HG03571 (cell line): Measurements from ENCODE around the gene NCCRP1.

ENCODE experiments used
- ATAC-seq: cut with Tn5 transposase; IDR thresholded peaks from one replicate; pipeline ENCODE4 v1.9.1; 2021; ENCODE audit not compliant: unreplicated experiment

Gene NCCRP1

GRCh38 chr19:39196860-39197562, at the start of gene NCCRP1:
Gene NCCRP1, plus strand, starts transcription at chr19:39196964. Its CDS starts 19 bp downstream, at chr19:39196983.
- ATAC-seq: no peak

- ATAC-seq: no peak
These were observed 49.3 kb upstream of the NCCRP1 start for GRCh38 chr19:39147480-39147879.

- ATAC-seq: no peak
These were observed 47.7 kb upstream of the NCCRP1 start for GRCh38 chr19:39148939-39149529.

- ATAC-seq: no peak
These were observed 46.5 kb upstream of the NCCRP1 start for GRCh38 chr19:39150235-39150634.

GRCh38 chr19:39150807-39151600, 45.8 kb upstream of the NCCRP1 start:
- no peak for ATAC-seq

GRCh38 chr19:39152066-39152465, 44.7 kb upstream of the NCCRP1 start:
- no peak for ATAC-seq

GRCh38 chr19:39154100-39154628, 42.6 kb upstream of the NCCRP1 start:
- ATAC-seq: no peak

GRCh38 chr19:39154629-39155100, 42.1 kb upstream of the NCCRP1 start:
- ATAC-seq: no peak

- ATAC-seq: no peak
These were observed 41.6 kb upstream of the NCCRP1 start for GRCh38 chr19:39155114-39155700.

- no peak for ATAC-seq
These were observed 41.0 kb upstream of the NCCRP1 start for GRCh38 chr19:39155741-39156140.

GRCh38 chr19:39156326-39157230, 40.2 kb upstream of the NCCRP1 start:
- no peak for ATAC-seq

GRCh38 chr19:39157275-39157996, 39.3 kb upstream of the NCCRP1 start:
- ATAC-seq: no peak

- ATAC-seq: no peak
These were observed 38.8 kb upstream of the NCCRP1 start for GRCh38 chr19:39157997-39158389.

- no peak for ATAC-seq
These were observed 38.0 kb upstream of the NCCRP1 start for GRCh38 chr19:39158646-39159260.

GRCh38 chr19:39160523-39160861, 36.3 kb upstream of the NCCRP1 start:
- ATAC-seq: no peak

- no peak for ATAC-seq
These were observed 35.7 kb upstream of the NCCRP1 start for GRCh38 chr19:39160889-39161672.

- no peak for ATAC-seq
These were observed 34.2 kb upstream of the NCCRP1 start for GRCh38 chr19:39162441-39163043.

GRCh38 chr19:39163621-39164020, 33.1 kb upstream of the NCCRP1 start:
- ATAC-seq: no peak
